Dendritic cell treated with granulocyte-macrophage colony-stimulating factor and Interleukin-4, amounts not matched to agents 40 ng/mL and 50 ng/mL, for 4 days (primary cell): ENCODE data around the gene RFX7.

Experiments used
- H3K27ac Mint-ChIP-seq: one replicate; pipeline ENCODE4 v1.8.0; 2022; ENCODE audit warnings: mild to moderate bottlenecking, mixed read lengths
- H3K27me3 Mint-ChIP-seq: one replicate; pipeline ENCODE4 v1.8.0; 2022; ENCODE audit warnings: mild to moderate bottlenecking, mixed read lengths
- H3K36me3 Mint-ChIP-seq: one replicate; pipeline ENCODE4 v1.8.0; 2022; ENCODE audit warnings: low read depth, mixed read lengths
- H3K4me1 Mint-ChIP-seq: one replicate; pipeline ENCODE4 v1.8.0; 2022; ENCODE audit warnings: low read depth, mixed read lengths
- H3K4me3 Mint-ChIP-seq: one replicate; pipeline ENCODE4 v1.8.0; 2022; ENCODE audit warnings: mild to moderate bottlenecking, moderate library complexity, mixed read lengths
- H3K9me3 Mint-ChIP-seq: one replicate; pipeline ENCODE4 v1.8.0; 2022; ENCODE audit warnings: mixed read lengths
- intact Hi-C: fragments of 100-400 bp; cut with micrococcal nuclease; formaldehyde crosslinking; loops from one replicate; pipeline ENCODE4 v1.15.0; 2022

The RFX7 gene

GRCh38 chr15:56250626-56251025 lies 6.9 kb upstream of the RFX7 start:
- H3K27ac Mint-ChIP-seq = no peak overlapping the region
- intact Hi-C loops = no loop called here
- no peaks in the 10 kb centered on the region for H3K36me3 Mint-ChIP-seq
- peaks cover 13% of the 10 kb centered on the region for H3K4me1 Mint-ChIP-seq
- H3K4me3 Mint-ChIP-seq = no peak overlapping the region
- H3K27me3 Mint-ChIP-seq = peaks cover 5% of the 10 kb centered on the region
- no peaks in the 10 kb centered on the region for H3K9me3 Mint-ChIP-seq

DNA sequence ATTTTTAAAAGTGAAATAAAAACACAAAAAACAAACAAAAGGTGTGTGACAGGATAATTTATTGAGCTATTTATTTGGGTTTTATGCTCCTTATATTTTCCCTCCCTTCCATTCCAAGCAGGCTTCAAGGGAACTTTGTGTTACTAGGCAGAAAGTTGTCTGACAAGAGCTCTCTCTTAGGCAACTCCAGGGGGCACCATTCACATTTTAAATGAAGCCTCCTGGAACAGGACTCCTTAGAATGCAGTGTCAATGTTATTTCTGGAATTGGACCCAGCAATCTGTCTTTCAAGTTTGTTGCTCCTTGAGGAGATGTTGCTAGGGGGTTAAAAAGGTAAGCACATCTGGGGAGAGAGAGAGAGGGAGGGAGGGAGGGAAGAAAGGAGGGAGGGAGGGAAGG lies 5.4 kb upstream of the RFX7 start:
- no peak overlapping the region for H3K27ac Mint-ChIP-seq
- intact Hi-C loops = no loop called here
- no peaks in the 10 kb centered on the region for H3K9me3 Mint-ChIP-seq
- peaks cover 5% of the 10 kb centered on the region for H3K27me3 Mint-ChIP-seq
- peaks cover 28% of the 10 kb centered on the region for H3K4me1 Mint-ChIP-seq
- H3K36me3 Mint-ChIP-seq = no peaks in the 10 kb centered on the region
- no peak overlapping the region for H3K4me3 Mint-ChIP-seq

- peaks cover 3% of the 10 kb centered on the region for H3K27me3 Mint-ChIP-seq
- H3K27ac Mint-ChIP-seq = no peak overlapping the region
- intact Hi-C loops = no loop called here
- H3K9me3 Mint-ChIP-seq = no peaks in the 10 kb centered on the region
- H3K4me1 Mint-ChIP-seq = peaks cover 31% of the 10 kb centered on the region
- no peak overlapping the region for H3K4me3 Mint-ChIP-seq
- no peaks in the 10 kb centered on the region for H3K36me3 Mint-ChIP-seq
These were observed 4.8 kb upstream of the RFX7 start for GRCh38 chr15:56248311-56248992.

- Mint-ChIP-seq H3K27ac (no peak overlapping the region), H3K36me3 (no peaks in the 10 kb centered on the region)
These were observed 3.6 kb upstream of the RFX7 start for GRCh38 chr15:56247266-56247665.

DNA sequence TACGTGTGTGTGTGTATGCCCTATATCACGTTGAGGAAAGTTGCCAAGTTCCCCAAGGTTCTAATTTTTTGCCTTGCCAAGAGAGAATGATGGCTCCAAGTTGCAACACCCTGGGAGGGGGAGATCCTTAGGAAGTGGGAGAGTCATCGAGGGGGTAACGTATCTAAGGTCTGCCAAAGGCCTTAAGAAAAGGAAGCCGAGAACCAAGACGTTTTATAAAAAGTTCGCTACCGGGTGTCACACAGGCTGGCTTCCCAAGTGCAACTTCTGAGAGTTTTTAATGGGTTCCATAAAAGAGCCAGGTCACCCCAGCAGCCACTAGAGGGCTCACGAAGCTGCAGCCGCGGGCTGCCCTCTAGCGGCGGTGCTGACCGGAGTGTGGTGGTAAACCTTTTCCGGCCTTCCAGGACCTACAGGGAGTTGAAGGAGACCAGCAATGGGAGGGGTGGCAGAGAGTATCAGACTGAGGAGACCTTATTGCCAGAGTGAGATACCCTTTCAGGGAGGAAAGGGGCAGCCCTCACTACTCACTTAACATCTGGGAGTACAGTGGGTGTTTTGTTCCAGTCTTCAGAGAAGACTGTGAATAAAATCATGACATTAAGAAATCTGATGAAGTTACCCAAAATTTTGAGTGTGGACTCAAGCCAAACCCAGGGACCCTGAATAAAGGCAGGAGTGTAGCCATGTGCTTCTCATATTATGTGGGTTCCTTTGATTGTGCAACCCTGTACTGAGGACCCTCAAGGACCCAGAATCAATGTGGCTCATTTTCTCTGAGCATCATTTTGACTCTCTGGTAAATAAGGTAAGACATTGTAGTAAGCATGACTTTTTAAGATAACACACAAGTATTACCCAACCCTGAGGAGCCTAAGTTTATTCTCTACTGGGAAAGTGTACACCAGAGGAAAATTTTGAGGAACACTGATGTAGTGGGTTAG lies 2.5 kb upstream of the RFX7 start:
- peaks cover 31% of the 10 kb centered on the region for H3K4me1 Mint-ChIP-seq
- H3K9me3 Mint-ChIP-seq = no peaks in the 10 kb centered on the region
- peak overlapping the region; percentile 84 for H3K27ac Mint-ChIP-seq
- intact Hi-C loops = loop anchor here (1.0 kb wide), 1 partner anchor 183 kb away; no protein-coding TSS in a partner anchor
- peak overlapping the region; percentile 63 for H3K4me3 Mint-ChIP-seq
- no peaks in the 10 kb centered on the region for H3K27me3 Mint-ChIP-seq
- no peaks in the 10 kb centered on the region for H3K36me3 Mint-ChIP-seq

More at GRCh38 chr15:56247266-56247665, 3.6 kb upstream of the RFX7 start:
- H3K4me1 Mint-ChIP-seq = peaks cover 31% of the 10 kb centered on the region
- no peak overlapping the region for H3K4me3 Mint-ChIP-seq
- no peaks in the 10 kb centered on the region for H3K9me3 Mint-ChIP-seq
- intact Hi-C loops = no loop called here
- H3K27me3 Mint-ChIP-seq = no peaks in the 10 kb centered on the region

GRCh38 chr15:56244811-56245576 lies 1.3 kb upstream of the RFX7 start:
- Mint-ChIP-seq H3K27me3 (no peaks in the 10 kb centered on the region), H3K36me3 (no peaks in the 10 kb centered on the region), H3K4me1 (peaks cover 31% of the 10 kb centered on the region), H3K27ac (peak overlapping the region; percentile 84), H3K4me3 (peak overlapping the region; percentile 87), H3K9me3 (no peaks in the 10 kb centered on the region)
- intact Hi-C loops = no loop called here

DNA sequence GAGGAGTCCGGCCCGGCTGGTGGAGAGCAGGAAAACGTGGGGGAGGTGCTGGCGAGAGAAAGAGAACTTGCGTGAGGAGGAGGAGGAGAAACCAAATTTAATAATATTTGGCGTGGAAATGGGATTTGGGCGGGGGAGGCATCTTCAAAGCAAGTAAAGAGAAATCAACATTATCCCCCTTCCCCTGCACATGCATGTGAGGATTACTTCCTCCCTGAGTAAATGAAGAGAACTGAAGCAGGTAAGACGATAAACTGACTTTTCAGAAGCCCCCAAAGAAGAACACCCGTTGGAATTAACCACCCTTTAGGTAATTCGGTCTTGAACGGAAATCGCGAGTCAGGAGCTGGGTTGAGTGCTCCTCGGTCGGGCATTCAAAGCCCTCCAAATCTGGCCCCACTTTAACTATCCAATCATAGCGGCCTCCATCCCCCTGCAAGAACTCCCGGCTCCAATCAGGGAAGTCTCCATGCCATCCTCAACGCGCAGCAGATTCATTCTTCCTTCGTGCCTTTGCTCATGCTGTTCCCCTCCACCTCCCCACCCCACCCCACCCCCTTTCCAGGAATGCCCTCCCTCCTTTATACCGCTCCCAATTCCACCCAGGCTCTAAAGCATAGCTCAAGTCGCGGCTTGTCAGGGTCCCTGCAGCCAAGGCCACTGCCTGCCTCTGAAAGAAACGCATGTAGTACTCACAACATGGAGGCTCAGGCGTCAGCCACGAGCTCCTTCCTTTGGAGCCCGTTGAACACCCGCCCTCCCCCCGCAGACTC lies 545 bp upstream of the RFX7 start:
- Mint-ChIP-seq H3K4me1 (peaks cover 31% of the 10 kb centered on the region), H3K36me3 (no peaks in the 10 kb centered on the region), H3K4me3 (peak overlapping the region; percentile 87), H3K27ac (peak overlapping the region; percentile 82), H3K9me3 (no peaks in the 10 kb centered on the region), H3K27me3 (no peaks in the 10 kb centered on the region)
- intact Hi-C loops = no loop called here

DNA sequence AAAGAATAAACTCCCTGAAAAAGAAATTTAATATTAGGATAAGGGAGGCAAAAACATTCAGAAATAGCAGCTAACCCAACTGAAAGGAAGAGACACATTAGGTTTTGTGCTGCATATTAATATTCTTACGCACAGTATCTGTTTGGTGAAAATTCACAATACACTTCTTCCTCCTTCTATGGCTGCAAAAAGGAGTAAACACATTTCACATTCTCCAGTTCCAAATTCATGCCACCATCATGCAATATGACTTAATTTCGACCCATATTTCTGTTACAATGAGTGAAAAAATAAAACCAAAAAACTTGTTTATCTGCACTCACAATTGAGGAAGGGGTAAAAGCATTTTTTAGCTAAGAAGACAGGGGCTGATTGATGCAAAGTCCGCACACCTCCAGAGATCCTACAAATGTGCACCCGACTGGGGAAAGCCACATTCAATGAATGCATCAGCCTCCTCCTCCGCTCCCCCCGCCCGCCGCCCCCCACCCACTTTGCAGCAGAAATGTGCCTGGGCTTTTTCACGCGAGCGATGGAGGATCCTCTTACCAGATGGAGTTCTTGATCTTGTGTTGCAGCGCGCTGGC lies 1.0 kb downstream of the RFX7 start:
- H3K4me1 Mint-ChIP-seq = peaks cover 26% of the 10 kb centered on the region
- H3K27me3 Mint-ChIP-seq = no peaks in the 10 kb centered on the region
- H3K9me3 Mint-ChIP-seq = no peaks in the 10 kb centered on the region
- no peaks in the 10 kb centered on the region for H3K36me3 Mint-ChIP-seq
- intact Hi-C loops = no loop called here
- peak overlapping the region; percentile 87 for H3K4me3 Mint-ChIP-seq
- peak overlapping the region; percentile 82 for H3K27ac Mint-ChIP-seq

- H3K4me1 Mint-ChIP-seq = peaks cover 37% of the 10 kb centered on the region
- intact Hi-C loops = no loop called here
- H3K27ac Mint-ChIP-seq = no peak overlapping the region
- no peak overlapping the region for H3K4me3 Mint-ChIP-seq
- no peaks in the 10 kb centered on the region for H3K9me3 Mint-ChIP-seq
- H3K36me3 Mint-ChIP-seq = no peaks in the 10 kb centered on the region
- H3K27me3 Mint-ChIP-seq = no peaks in the 10 kb centered on the region
These were observed 2.1 kb downstream of the RFX7 start for GRCh38 chr15:56241374-56242105.

DNA sequence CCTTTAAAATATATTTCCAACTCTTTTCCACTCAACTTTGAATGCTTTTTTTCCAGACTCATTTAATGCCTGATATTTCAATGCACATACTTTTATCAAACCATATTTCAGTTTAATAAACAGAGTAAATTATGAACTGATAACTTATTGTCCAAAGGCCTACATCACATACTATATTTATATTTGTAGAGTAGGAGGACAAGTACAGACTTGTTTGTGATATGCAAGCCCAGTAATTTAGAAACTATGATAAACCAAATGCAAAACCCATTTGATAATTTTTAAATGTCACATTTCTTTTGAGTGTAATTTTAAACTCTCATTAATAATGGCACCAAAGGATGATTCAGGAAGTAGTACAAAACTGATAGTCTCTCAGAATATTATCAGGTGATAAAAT lies 3.3 kb downstream of the RFX7 start:
- H3K9me3 Mint-ChIP-seq = no peaks in the 10 kb centered on the region
- H3K4me1 Mint-ChIP-seq = peaks cover 27% of the 10 kb centered on the region
- H3K4me3 Mint-ChIP-seq = no peak overlapping the region
- no peak overlapping the region for H3K27ac Mint-ChIP-seq
- intact Hi-C loops = no loop called here
- H3K27me3 Mint-ChIP-seq = no peaks in the 10 kb centered on the region
- H3K36me3 Mint-ChIP-seq = no peaks in the 10 kb centered on the region

DNA sequence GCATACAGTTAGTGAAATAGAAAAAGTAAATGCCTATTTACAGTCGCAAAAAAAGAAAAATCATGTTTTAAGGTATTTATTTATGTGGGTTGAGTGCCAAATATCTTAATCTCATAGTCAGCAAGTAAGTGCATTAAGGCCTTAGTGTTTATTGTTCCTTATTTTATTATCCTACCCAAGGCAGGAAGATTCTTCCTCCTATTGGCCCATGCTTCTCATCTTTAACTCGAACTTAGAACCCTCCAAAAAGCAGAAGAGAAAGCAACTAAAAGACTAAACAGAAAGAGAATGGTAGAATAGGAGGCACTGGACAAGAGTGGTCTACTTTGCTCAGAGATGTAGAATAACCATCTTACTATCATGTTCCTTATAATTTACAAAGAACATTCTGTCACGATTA lies 7.5 kb downstream of the RFX7 start:
- Mint-ChIP-seq H3K4me1 (peaks cover 12% of the 10 kb centered on the region), H3K9me3 (peaks cover 36% of the 10 kb centered on the region), H3K4me3 (no peak overlapping the region), H3K27me3 (no peaks in the 10 kb centered on the region), H3K27ac (no peak overlapping the region), H3K36me3 (peaks cover 31% of the 10 kb centered on the region)
- intact Hi-C loops = no loop called here

DNA sequence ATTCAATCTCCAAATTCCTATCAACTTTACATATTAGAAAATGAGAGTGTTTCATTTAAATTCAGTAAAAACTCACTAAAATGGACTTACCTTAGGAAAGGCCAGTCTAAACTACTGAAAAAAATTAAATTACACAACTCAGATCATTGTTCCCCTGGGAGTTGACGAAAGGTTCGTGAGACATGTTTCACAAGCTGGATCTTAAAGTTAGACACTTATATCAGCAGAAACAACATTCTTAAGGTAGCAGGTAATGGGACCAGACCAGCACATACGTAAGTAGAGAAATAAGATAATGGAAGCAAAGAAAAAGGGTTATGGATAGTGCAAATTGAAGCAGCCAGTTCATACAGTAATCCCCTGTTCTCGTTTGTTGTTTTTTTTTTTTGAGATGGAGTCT lies 8.9 kb downstream of the RFX7 start:
- Mint-ChIP-seq H3K27me3 (no peaks in the 10 kb centered on the region), H3K27ac (no peak overlapping the region), H3K4me1 (peaks cover 12% of the 10 kb centered on the region), H3K36me3 (peaks cover 45% of the 10 kb centered on the region), H3K9me3 (peaks cover 50% of the 10 kb centered on the region), H3K4me3 (no peak overlapping the region)
- intact Hi-C loops = no loop called here
